NCI-H2227 (cell line): Measurements from ENCODE around the gene GUF1.
"Not testable (repeated sequence)": the region's sequence is repeated elsewhere in the genome, so short reads cannot be mapped to it uniquely, and the experiment has no call there.

Source experiments
- DNase-seq: peaks from one replicate; lab custom pipeline; 2025; ENCODE audit not compliant: unreplicated experiment; lab: John Stamatoyannopoulos, UW

Gene GUF1

GRCh38 chr4:44704673-44705072 lies 26.5 kb downstream of the GUF1 start:
- DNase-seq, result no peak

GRCh38 chr4:44713125-44713524 lies 34.9 kb downstream of the GUF1 start:
- DNase-seq, result no peak

- no peak for DNase-seq
Measured at GRCh38 chr4:44716597-44716996, 38.4 kb downstream of the GUF1 start.

GRCh38 chr4:44720371-44720770 lies 42.2 kb downstream of the GUF1 start:
- no peak for DNase-seq

- DNase-seq, result no peak
Measured at GRCh38 chr4:44722001-44722400, 43.8 kb downstream of the GUF1 start.

GRCh38 chr4:44725166-44725565 lies 46.9 kb downstream of the GUF1 start:
- no peak for DNase-seq

GRCh38 chr4:44725726-44726037 lies 47.5 kb downstream of the GUF1 start:
- DNase-seq, result no peak

- peak; percentile 89 for DNase-seq
Measured at GRCh38 chr4:44726038-44726871, 48.0 kb downstream of the GUF1 start, which contains the start of gene GNPDA2. Gene GNPDA2, minus strand, starts transcription at chr4:44726556. Its CDS starts 4,349 bp downstream, at chr4:44722207.

GRCh38 chr4:44727471-44727870 lies 49.3 kb downstream of the GUF1 start:
- no peak for DNase-seq

GRCh38 chr4:44728694-44729093 lies 50.5 kb downstream of the GUF1 start:
- not testable (repeated sequence) for DNase-seq

GRCh38 chr4:44736900-44737299 lies 58.7 kb downstream of the GUF1 start:
- no peak for DNase-seq

GRCh38 chr4:44738615-44739014 lies 60.4 kb downstream of the GUF1 start:
- no peak for DNase-seq

GRCh38 chr4:44740201-44740600 lies 62.0 kb downstream of the GUF1 start:
- no peak for DNase-seq
